HG03469 (cell line): Measurements from ENCODE around the gene ARHGAP31.
A peak's percentile ranks its signal among the peaks of the same experiment; 100 is the strongest.
"Not testable (repeated sequence)": the region's sequence is repeated elsewhere in the genome, so short reads cannot be mapped to it uniquely, and the experiment has no call there.

Experiments
- ATAC-seq: cut with Tn5 transposase; IDR thresholded peaks from one replicate; pipeline ENCODE4 v1.9.1; 2021; ENCODE audit warnings: mild to moderate bottlenecking, moderate library complexity, moderate number of reproducible peaks; ENCODE audit not compliant: unreplicated experiment

The ARHGAP31 gene, protein sequence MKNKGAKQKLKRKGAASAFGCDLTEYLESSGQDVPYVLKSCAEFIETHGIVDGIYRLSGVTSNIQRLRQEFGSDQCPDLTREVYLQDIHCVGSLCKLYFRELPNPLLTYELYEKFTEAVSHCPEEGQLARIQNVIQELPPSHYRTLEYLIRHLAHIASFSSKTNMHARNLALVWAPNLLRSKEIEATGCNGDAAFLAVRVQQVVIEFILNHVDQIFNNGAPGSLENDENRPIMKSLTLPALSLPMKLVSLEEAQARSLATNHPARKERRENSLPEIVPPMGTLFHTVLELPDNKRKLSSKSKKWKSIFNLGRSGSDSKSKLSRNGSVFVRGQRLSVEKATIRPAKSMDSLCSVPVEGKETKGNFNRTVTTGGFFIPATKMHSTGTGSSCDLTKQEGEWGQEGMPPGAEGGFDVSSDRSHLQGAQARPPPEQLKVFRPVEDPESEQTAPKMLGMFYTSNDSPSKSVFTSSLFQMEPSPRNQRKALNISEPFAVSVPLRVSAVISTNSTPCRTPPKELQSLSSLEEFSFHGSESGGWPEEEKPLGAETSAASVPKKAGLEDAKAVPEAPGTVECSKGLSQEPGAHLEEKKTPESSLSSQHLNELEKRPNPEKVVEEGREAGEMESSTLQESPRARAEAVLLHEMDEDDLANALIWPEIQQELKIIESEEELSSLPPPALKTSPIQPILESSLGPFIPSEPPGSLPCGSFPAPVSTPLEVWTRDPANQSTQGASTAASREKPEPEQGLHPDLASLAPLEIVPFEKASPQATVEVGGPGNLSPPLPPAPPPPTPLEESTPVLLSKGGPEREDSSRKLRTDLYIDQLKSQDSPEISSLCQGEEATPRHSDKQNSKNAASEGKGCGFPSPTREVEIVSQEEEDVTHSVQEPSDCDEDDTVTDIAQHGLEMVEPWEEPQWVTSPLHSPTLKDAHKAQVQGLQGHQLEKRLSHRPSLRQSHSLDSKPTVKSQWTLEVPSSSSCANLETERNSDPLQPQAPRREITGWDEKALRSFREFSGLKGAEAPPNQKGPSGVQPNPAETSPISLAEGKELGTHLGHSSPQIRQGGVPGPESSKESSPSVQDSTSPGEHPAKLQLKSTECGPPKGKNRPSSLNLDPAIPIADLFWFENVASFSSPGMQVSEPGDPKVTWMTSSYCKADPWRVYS (N-terminal part only)

GRCh38 chr3:119293871-119294695 is at the start of gene ARHGAP31:
ARHGAP31 (plus strand) TSS chr3:119294383; CDS start chr3:119294905, 522 bp downstream.
- ATAC-seq = peak; percentile 56

DNA sequence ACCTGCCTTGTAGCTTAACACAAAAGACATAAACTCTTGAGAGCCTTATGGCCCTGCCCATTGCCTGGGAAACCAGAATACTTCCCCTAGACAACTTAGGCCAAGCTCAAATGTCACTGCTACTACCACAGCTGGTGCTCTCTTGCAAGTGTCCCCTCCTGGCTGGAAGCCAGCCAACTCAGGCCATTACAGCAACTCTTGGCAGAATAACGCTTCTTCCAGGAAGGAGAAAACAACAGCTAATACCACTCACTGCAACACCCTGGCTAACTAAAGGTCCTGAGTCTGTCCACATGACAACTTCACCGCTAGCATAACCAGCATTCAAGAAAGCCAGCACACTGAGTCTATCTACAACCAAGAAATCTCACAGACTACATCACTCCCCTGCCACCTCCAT is 48.4 kb upstream of the ARHGAP31 start:
- ATAC-seq = no peak

DNA sequence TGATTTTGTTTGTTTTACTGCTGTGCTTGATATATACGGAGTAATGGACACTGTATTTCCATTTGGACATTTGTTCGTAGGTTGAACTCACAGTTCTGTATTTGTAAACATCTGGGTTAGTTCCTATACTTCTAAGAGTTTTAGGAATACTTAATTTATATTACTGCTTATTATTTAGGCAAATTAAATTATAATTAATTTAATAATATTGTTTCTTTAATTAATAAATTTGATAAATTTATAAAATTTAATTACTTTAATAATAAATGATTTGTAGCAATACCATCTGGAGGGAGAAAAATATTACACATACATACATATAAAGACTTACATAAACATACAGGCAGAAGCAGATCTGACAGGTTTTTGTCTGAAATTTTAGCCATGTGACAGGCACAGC is 39.0 kb upstream of the ARHGAP31 start:
- no peak for ATAC-seq

- no peak for ATAC-seq
Observed at GRCh38 chr3:119257111-119257510, 37.1 kb upstream of the ARHGAP31 start.

- peak; percentile 63 for ATAC-seq
Observed at GRCh38 chr3:119257654-119258410, 36.4 kb upstream of the ARHGAP31 start.

GRCh38 chr3:119258915-119259314 is 35.3 kb upstream of the ARHGAP31 start:
- ATAC-seq = peak; percentile 86

- no peak for ATAC-seq
Observed at GRCh38 chr3:119259821-119260220, 34.4 kb upstream of the ARHGAP31 start.

DNA sequence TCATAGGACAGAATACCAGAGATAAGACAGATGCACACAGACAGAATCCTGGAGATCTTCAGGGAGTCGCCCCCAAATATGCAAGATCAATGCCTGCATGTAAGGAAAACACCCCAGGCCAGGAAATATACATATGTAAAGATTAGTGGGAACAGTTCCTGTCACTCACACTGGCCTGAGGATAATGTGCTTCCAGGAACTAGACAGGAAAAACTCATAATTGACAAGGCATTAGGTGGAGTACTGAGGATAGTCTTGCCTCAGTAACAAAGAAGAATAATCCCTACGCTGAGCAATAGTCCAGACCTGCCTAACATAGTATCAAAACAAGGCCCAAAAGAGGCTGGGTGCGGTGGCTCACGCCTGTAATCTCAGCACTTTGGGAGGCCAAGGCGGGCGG is 33.1 kb upstream of the ARHGAP31 start:
- ATAC-seq = no peak

GRCh38 chr3:119270212-119270611 is 24.0 kb upstream of the ARHGAP31 start:
- not testable (repeated sequence) for ATAC-seq

- no peak for ATAC-seq
Observed at GRCh38 chr3:119276680-119277079, 17.5 kb upstream of the ARHGAP31 start.

- no peak for ATAC-seq
Observed at GRCh38 chr3:119279101-119279554, 15.1 kb upstream of the ARHGAP31 start.

DNA sequence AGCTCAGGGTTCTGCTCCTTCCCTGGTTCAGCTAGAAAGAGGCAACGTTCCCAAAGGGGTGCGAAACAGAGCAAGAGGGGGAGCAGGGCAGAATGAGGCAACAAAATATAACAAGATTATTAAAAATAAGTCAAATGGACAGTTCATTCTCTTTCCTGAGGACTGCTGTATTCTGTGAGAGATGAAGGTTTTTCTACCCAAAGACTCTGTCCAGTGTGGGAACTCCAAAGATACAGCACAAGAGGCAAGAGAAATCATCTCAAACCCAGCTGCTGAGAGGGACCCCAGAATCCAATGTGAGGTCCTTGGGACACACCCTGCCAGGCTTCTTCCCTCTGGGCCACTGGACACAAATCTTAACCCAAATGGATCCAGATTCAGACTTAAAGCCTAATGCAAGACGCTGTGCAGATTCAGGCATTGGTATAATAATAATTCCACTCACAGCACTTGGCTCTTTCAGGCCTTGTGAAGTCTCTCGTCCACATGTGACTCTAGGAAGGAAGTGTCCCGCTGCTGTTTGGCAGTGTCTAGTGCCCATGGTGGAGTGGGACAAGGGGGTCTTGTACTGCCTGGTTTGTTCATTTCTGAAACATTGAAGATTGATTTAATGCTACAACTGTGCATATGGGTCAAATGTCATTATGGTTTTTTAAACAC is 14.5 kb upstream of the ARHGAP31 start:
- no peak for ATAC-seq

- no peak for ATAC-seq
Observed at GRCh38 chr3:119288669-119289403, 5.3 kb upstream of the ARHGAP31 start.

DNA sequence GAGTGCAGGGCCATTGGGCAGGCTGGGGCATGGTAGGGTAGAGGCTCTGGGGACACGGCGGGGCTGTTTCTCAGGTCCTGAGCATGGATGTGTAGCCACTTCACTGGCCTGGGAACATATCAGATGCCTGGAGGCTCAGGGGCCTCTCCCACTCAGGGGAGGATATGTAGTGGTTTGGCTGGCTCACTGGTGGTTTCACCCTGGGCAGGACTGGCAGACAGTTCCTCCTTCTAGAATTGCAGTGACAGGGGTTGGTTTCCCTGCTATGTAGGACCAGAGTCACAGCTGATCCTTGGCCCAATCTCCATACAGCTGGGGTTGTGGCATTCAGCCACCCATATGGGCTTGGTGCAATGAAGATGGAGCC is 4.8 kb upstream of the ARHGAP31 start:
- ATAC-seq = no peak

- no peak for ATAC-seq
Observed at GRCh38 chr3:119290613-119291012, 3.6 kb upstream of the ARHGAP31 start.

DNA sequence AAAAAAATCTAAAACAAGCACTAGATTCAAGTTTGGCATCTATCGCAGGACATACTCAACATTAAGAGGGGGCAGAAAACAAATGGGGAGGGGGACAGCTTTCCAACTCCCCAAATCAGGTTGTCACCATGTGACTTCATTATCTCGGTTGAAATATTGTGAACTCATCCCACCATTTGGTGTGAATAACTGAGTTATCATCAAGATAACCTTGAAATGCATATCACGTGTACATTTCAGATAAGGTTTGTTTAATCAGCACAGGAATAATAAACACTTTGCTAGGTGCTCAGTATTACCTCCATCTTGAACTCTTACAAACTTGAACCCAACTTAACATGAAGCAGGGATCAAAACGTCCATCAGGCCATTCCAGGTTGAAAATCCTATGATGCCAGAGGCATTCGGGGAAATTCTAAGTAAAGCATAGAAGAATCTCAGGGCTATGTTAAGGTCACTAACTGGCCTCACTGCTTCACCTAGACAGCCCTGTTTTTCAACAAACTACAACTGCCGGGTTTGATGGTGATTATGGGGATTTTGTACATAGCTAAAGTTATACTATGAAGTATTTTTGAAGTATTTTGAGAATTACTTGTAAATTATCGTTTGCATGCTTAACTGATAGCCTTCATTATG is 3.0 kb upstream of the ARHGAP31 start:
- no peak for ATAC-seq

DNA sequence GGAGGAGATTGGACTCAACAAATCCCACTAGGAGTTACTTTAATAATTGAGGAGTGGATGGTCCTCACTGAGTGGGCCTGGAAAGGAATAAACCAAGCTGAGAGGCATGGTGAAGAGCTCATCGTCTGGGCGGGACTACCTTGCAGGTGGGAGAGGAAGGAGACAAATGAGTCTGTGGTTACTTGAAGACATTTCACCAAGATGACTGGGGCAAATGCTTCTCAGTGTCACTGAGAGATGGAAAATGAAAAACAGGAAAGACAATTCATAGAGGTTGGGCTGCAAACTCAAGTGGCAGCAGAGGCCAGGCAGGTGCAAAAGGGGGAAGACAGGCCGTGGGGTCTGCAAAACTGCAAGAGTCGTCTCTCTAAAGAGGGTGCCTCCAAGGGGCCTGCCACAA is 1.5 kb upstream of the ARHGAP31 start:
- no peak for ATAC-seq
